Measurements from ENCODE around the gene TMBIM6.

The TMBIM6 gene

DNA sequence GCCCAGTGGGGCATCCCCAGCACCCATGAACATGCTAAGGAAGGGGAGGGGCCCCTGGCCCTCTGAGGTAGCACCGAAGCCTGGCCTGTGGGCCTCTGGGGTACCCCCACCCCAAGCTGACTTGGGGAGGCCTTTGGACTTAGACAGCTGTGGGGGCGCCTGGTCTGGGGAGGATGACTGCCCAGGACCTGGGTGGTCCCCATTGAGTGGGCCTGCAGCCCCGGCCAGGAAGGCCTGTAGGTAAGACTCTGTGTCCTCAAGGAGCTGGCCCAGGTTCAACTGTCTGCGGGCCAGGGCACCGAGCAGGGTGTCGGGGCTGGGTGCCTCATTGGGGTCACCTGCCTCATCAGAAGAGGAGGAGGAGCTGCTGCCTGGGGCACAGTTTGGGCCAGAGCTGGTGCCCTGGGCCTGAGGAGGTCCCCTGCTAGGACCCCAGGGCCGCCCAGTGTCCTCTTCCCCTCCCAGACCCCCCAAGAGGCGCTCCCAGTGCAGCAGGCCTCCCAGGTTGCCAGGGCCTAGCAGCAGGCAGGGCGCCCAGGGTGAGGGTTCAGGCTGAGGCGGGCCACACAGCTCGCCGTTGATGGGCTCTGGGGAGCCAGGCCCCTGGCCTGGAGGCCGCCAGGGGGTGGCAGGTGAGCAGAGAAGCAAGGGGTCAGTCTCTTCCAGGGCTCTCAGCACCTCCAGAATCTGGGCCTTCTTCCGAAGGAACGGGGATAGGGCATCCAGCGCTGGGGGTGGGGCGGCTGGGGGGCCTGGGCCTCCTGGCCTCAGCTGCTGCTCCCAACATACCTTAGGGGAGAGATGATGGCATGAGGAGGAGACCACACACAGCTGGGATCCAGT lies 55.5 kb downstream of the TMBIM6 start:
- no peak for DNase-seq (ENCODE audit: low read depth)

DNA sequence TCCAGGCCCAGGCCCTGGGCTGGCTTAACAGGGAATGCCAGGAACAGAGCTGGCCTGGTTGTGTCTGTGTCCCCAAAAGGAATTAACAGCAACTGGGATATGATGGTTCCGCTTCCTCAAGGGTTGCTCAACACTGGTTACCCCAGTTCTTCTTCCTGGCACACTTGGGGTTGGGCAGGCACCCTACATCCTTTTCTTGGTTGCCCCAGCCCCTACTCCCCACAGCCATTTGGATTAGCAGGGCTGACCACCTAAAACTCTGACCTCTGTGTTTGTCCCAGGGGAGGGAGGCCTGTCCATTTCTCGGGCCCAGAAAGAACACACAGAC lies 56.1 kb downstream of the TMBIM6 start:
- DNase-seq (ENCODE audit: low read depth) = no peak

DNA sequence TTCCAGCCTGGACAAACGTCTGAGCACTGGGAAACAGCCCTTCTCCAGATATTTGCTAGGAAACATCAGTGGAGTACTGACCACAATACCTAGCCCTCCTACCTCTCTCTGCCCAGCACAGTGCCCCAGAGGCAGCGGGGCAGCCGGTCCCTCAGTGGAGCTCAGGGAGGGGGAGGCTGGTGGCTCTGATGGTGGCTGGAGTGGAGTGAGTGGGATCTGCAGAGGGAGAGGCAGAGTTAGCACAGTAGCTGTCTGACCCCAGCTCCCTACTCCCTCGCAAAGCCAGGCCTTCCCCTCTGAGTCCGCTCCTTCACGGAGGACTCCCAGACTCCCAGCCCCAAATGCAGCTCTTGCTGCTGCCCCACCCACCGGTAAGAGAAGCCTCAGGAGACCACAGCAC lies 56.9 kb downstream of the TMBIM6 start:
- DNase-seq (ENCODE audit: low read depth) = no peak

GRCh38 chr12:49798934-49799333 lies 57.6 kb downstream of the TMBIM6 start:
- DNase-seq (ENCODE audit: low read depth) = no peak

- DNase-seq (ENCODE audit: low read depth) = no peak
Observed at GRCh38 chr12:49800421-49801140, 59.2 kb downstream of the TMBIM6 start.

GRCh38 chr12:49801141-49802063 lies 60.0 kb downstream of the TMBIM6 start:
- DNase-seq (ENCODE audit: low read depth) = no peak

DNA sequence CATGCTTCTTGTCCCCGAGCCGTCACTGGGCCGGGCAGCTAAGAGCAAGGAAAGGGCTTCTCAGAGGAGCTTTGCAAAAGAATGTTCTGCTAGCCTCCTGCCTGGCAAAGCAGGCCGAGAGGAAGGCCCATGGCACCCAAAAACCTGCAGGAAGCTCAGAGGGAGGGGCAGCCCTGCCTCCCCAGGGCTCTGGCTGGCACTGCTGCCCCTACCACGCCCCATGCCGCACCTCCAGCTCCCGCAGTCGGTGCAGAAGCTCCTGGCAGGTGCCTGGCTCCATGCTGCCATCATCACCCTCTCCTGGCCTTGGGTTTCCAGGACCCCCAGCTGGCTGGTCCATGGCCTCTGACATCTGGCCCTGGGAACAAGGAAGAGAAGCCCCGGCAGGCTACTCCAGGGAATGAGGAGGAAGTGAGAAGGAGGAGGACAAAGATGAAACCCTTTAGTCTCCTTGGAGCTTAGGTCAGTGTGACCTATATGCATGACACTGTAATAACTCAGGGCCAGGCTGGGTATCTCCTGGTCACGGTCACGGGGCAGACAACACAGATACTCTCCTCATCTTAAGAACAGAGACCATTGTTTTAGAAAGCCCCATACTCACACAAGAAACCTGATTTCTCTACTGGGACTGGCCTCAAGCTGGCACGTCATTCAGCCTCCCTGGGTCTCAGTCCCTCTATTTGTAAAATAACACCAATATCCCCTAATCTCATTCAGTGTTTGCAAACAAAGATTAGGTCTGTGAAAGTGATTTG lies 62.5 kb downstream of the TMBIM6 start:
- DNase-seq (ENCODE audit: low read depth) = no peak

DNA sequence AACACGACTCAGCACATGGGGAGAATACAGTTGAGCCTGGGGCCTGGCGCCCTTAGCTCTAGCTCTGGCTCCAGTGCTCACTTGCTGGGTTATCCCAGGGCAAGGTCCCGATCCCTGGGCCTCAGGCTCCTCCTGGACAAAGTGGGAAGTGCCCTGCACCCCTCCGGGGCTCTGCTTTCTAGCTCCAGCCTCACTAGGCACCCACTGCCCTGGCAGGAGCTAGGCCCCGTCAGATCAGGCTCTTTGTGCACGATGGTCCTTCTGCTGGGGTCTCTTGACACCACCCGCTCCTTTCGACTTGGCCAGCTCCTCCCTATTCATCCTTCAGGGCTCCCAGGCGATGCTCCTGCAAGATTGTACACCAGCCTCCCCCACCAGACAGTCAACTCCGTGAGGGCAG lies 63.5 kb downstream of the TMBIM6 start:
- no peak for DNase-seq (ENCODE audit: low read depth)

- no peak for DNase-seq (ENCODE audit: low read depth)
Observed at GRCh38 chr12:49805409-49805808, 64.1 kb downstream of the TMBIM6 start.

GRCh38 chr12:49806321-49806813 lies 65.0 kb downstream of the TMBIM6 start:
- DNase-seq (ENCODE audit: low read depth) = no peak

DNA sequence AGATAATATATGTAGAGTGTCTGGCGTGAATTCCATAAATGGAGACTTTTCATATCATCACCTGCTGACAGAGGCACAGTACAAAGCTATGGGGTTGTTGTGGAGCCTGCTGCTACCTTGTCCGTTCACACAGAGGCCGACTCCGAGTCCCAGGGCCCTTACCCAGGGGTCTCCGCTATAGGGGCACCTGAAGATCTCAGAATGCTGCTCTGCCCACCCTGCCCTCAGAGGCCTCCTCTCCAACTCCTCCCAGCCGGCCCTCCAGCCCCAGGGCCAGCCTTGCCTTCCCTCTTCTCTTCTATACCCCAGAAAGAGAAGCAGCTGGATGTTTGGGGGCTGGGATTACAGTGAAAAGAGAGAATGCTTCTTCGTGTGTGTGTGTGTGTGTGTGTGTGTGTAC lies 65.5 kb downstream of the TMBIM6 start:
- DNase-seq (ENCODE audit: low read depth) = no peak

DNA sequence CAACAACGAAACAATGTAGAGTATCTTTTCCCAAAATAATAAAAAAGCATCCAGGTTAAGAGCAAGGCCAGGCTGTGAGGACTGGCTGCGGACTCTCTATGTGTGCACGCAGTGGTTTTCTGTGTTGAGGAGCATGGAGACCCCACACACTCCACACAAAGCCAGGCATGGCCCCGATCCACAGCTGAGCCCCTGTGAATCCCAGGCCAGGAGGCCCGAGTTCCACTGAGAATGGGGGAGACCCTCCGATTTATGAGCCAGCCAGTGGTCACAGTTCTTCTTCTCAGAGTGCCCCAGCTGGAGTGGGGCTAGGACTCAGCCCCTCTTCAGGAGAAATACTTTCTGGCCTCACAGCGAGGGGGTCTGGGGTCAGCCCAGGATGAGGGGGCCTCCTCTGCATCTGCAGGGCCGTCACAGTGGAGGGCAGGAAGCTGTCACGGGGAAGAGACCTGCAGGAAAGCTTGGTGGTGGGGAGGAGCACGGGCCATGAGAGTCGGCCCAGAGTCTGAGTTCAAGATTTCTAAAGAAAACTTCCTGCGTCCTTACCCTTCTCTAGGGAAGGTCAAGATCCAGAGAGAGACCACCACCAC lies 66.7 kb downstream of the TMBIM6 start:
- DNase-seq (ENCODE audit: low read depth) = no peak

- DNase-seq (ENCODE audit: low read depth) = no peak
Observed at GRCh38 chr12:49808686-49809380, 67.5 kb downstream of the TMBIM6 start.

- no peak for DNase-seq (ENCODE audit: low read depth)
Observed at GRCh38 chr12:49809381-49809905, 68.1 kb downstream of the TMBIM6 start.

DNA sequence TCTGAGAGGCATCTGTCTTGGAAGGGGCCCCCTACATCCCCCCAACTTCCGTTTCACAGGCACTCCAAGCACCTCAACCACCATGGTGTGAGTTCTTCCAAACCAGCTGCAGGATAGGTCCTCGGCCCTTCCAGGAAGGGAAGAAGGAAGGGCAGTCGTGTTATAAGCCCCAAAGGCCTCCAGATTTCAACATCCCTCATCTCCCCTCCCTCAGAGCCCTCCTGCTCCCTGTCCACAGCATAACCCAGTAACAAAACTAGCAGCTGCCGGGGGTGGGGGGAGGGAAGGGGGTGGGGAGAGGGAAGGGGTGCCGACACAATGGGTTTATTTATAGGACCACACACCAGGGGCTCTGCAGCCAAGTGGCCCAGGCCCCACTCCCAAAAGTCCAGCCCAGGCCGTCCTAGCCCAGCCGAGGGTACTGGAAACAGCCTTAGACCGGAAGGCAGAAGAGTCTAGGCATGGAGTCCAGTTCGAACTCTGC lies 68.6 kb downstream of the TMBIM6 start:
- DNase-seq (ENCODE audit: low read depth) = no peak

GRCh38 chr12:49811136-49811535 lies 69.8 kb downstream of the TMBIM6 start:
- DNase-seq (ENCODE audit: low read depth) = no peak

- DNase-seq (ENCODE audit: low read depth) = no peak
Observed at GRCh38 chr12:49811961-49812401, 70.6 kb downstream of the TMBIM6 start.

- no peak for DNase-seq (ENCODE audit: low read depth)
Observed at GRCh38 chr12:49813131-49813530, 71.8 kb downstream of the TMBIM6 start.
